ENCODE measurements around the gene ALPL. TPM values are rescaled to one million over a fixed set of nuclear protein-coding genes. Genes with fewer than 3 reads are reported as not detected.

Gene ALPL
- total and polyA plus RNA-seq, 9 of the 15 experiments (the other 6 are each of a cell fraction or from before 2014, with no cell fraction given) = 0.04 to 0.38 (median 0.18) TPM; not detected in 4

GRCh38 chr1:21607549-21608529 is 98.6 kb downstream of the ALPL start (continued):
- TF ChIP-seq EP400 (IDR thresholded peaks at IDR 0.05) (0 out of 2 replicates have a peak, but pooled peaks have one; percentile 2), EHMT2 (IDR thresholded peaks at IDR 0.05) (peak; percentile 56; the same call in 1 of the 2 replicates), ZNF274 (IDR thresholded peaks at IDR 0.05; ENCODE audit: borderline replicate concordance, low read depth, low read length) (no peak), RBM15 (IDR thresholded peaks at IDR 0.05; ENCODE audit: insufficient read depth, low read length) (no peak), ESRRA (IDR thresholded peaks at IDR 0.05; ENCODE audit: borderline replicate concordance, low read depth) (peak; percentile 66), POLR2AphosphoS5 (IDR thresholded peaks at IDR 0.05; ENCODE audit: control insufficient read depth, insufficient read depth, low read depth, low read length) (no peak), IRF2 (CRISPR knock-in tag; IDR thresholded peaks at IDR 0.05) (no peak), ZNF655 (CRISPR knock-in tag; IDR thresholded peaks at IDR 0.05) (no peak), RHOXF2B (CRISPR knock-in tag; conservative IDR thresholded peaks at IDR 0.05) (no peak), DDX20 (tag; IDR thresholded peaks at IDR 0.05; ENCODE audit: low read depth) (no peak), RBBP5 (IDR thresholded peaks at IDR 0.05; ENCODE audit: borderline replicate concordance, insufficient read depth, low read length, poor library complexity, severe bottlenecking) (no peak), BCL6 (CRISPR knock-in tag; IDR thresholded peaks at IDR 0.05) (no peak), ZBTB17 (CRISPR knock-in tag; IDR thresholded peaks at IDR 0.05) (0 out of 2 replicates have a peak, but pooled peaks have one; percentile 19), ZNF316 (IDR thresholded peaks at IDR 0.05) (peak; percentile 70), FOXK2 (conservative IDR thresholded peaks at IDR 0.05 in 1 of 2, IDR thresholded peaks at IDR 0.05 in 1 of 2; ENCODE audit: low read depth in 2 of 2) (peak; percentile 76 to 82; a peak in 3 of 4 replicates), MIER1 (IDR thresholded peaks at IDR 0.05; ENCODE audit: low read depth) (0 out of 2 replicates have a peak, but pooled peaks have one; percentile 44), POLR3A (IDR thresholded peaks at IDR 0.05; ENCODE audit: borderline replicate concordance, extremely low read depth, insufficient read depth, insufficient read length) (no peak), ATF7 (IDR thresholded peaks at IDR 0.05) (peak; percentile 70; the same call in 1 of the 2 replicates), TBP (optimal IDR thresholded peaks at IDR 0.05; ENCODE audit: low read depth, low read length) (peak; percentile 75), SRSF3 (IDR thresholded peaks at IDR 0.05; ENCODE audit: insufficient read depth, low read length) (no peak), MAZ (CRISPR knock-in tag; conservative IDR thresholded peaks at IDR 0.05 in 1 of 2, IDR thresholded peaks at IDR 0.05 in 1 of 2) (peak; percentile 64 to 72), PKNOX1 (IDR thresholded peaks at IDR 0.05) (peak; percentile 100)
- TF ChIP-seq, protein P1, sequence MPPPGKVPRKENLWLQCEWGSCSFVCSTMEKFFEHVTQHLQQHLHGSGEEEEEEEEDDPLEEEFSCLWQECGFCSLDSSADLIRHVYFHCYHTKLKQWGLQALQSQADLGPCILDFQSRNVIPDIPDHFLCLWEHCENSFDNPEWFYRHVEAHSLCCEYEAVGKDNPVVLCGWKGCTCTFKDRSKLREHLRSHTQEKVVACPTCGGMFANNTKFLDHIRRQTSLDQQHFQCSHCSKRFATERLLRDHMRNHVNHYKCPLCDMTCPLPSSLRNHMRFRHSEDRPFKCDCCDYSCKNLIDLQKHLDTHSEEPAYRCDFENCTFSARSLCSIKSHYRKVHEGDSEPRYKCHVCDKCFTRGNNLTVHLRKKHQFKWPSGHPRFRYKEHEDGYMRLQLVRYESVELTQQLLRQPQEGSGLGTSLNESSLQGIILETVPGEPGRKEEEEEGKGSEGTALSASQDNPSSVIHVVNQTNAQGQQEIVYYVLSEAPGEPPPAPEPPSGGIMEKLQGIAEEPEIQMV (tag; conservative IDR thresholded peaks at IDR 0.05; ENCODE audit: low read depth) = no peak
